HepG2 (cell line): Measurements from ENCODE around the gene C1QTNF5. TPM values are rescaled to one million over a fixed set of nuclear protein-coding genes. Genes with fewer than 3 reads are reported as not detected.
A peak's percentile ranks its signal among the peaks of the same experiment; 100 is the strongest.

Experiments
- CEBPB ChIP-seq: IDR thresholded peaks from 2 replicates; pipeline ENCODE4 v1.6.1; 2011; ENCODE audit warnings: low read depth, low read length, improper control_type of control experiment, borderline replicate concordance
- CREB1 ChIP-seq, 2 experiments: fragments of 450-650 bp in 1 of 2; IDR thresholded peaks; 2 replicates each; pipeline ENCODE4 v1.6.1; 2016 to 2017; ENCODE audit warnings: control low read depth in 1 of 2, mild to moderate bottlenecking in 1 of 2, missing compliant biosample characterization in 1 of 2, missing genetic modification characterization in 1 of 2
- DNMT1 ChIP-seq: sonication (generic); formaldehyde crosslinking; IDR thresholded peaks from 2 replicates; pipeline ENCODE4 v1.5.1; 2020; ENCODE audit warnings: mild to moderate bottlenecking, missing genetic modification reagents
- NFYB ChIP-seq: sonication (generic); formaldehyde crosslinking; IDR thresholded peaks from 2 replicates; pipeline ENCODE4 v1.4.0; 2020; ENCODE audit warnings: missing genetic modification reagents
- REL ChIP-seq: sonication (generic); formaldehyde crosslinking; conservative IDR thresholded peaks from 2 replicates; pipeline ENCODE4 v1.8.0; 2022; ENCODE audit warnings: mild to moderate bottlenecking, missing genetic modification reagents, moderate library complexity
- REXO4 ChIP-seq: sonication (generic); formaldehyde crosslinking; IDR thresholded peaks from 2 replicates; pipeline ENCODE4 v1.8.0; 2022; ENCODE audit warnings: missing genetic modification reagents, mild to moderate bottlenecking, borderline replicate concordance
- ZBTB37 ChIP-seq: sonication (generic); formaldehyde crosslinking; IDR thresholded peaks from 2 replicates; pipeline ENCODE4 v1.4.0; 2020; ENCODE audit warnings: mild to moderate bottlenecking, missing genetic modification reagents
- ZFAT ChIP-seq: sonication (generic); formaldehyde crosslinking; conservative IDR thresholded peaks from 2 replicates; pipeline ENCODE4 v1.8.1; 2023; ENCODE audit warnings: missing genetic modification reagents, inconsistent platforms
- ZFP41 ChIP-seq: sonication (generic); formaldehyde crosslinking; IDR thresholded peaks from 2 replicates; pipeline ENCODE4 v1.4.0; 2020; ENCODE audit warnings: mild to moderate bottlenecking, missing genetic modification reagents, borderline replicate concordance
- ZFP91 ChIP-seq: sonication (generic); formaldehyde crosslinking; IDR thresholded peaks from 2 replicates; pipeline ENCODE4 v1.9.0; 2022; ENCODE audit warnings: missing genetic modification reagents, mild to moderate bottlenecking, borderline replicate concordance
- ZMAT5 ChIP-seq: sonication (generic); formaldehyde crosslinking; IDR thresholded peaks from 2 replicates; pipeline ENCODE4 v1.5.0; 2020; ENCODE audit warnings: mild to moderate bottlenecking, low read depth, missing genetic modification reagents, borderline replicate concordance
- ZNF136 ChIP-seq: sonication (generic); formaldehyde crosslinking; IDR thresholded peaks from 2 replicates; pipeline ENCODE4 v1.8.1; 2022; ENCODE audit warnings: low read depth, mild to moderate bottlenecking, moderate library complexity, missing genetic modification reagents
- ZNF292 ChIP-seq: sonication (generic); formaldehyde crosslinking; IDR thresholded peaks from 2 replicates; pipeline ENCODE4 v1.8.1; 2022; ENCODE audit warnings: mild to moderate bottlenecking, low read depth, missing genetic modification reagents, borderline replicate concordance
- ZNF343 ChIP-seq: sonication (generic); formaldehyde crosslinking; IDR thresholded peaks from 2 replicates; pipeline ENCODE4 v1.4.0; 2020; ENCODE audit warnings: mild to moderate bottlenecking, missing genetic modification reagents
- ZNF512B ChIP-seq: sonication (generic); formaldehyde crosslinking; IDR thresholded peaks from 2 replicates; pipeline ENCODE4 v1.5.1; 2020; ENCODE audit warnings: missing genetic modification reagents, mild to moderate bottlenecking, borderline replicate concordance
- ZNF790 ChIP-seq: sonication (generic); formaldehyde crosslinking; IDR thresholded peaks from 2 replicates; pipeline ENCODE4 v1.8.0; 2022; ENCODE audit warnings: missing genetic modification reagents, mild to moderate bottlenecking, borderline replicate concordance
- ZNF839 ChIP-seq: sonication (generic); formaldehyde crosslinking; IDR thresholded peaks from 2 replicates; pipeline ENCODE4 v1.4.0; 2020; ENCODE audit warnings: missing genetic modification reagents, mild to moderate bottlenecking, borderline replicate concordance
- ZSCAN31 ChIP-seq: sonication (generic); formaldehyde crosslinking; IDR thresholded peaks from 2 replicates; pipeline ENCODE4 v1.5.0; 2020; ENCODE audit warnings: low read depth, mild to moderate bottlenecking, missing genetic modification reagents
- ZSCAN9 ChIP-seq: IDR thresholded peaks from 2 replicates; pipeline ENCODE4 v1.6.1; 2016; ENCODE audit warnings: borderline replicate concordance
- polyA plus RNA-seq, 8 experiments: library from polyadenylated mRNA; depleted of rRNA in 3 of 8; stranded (reverse) in 7 of 8; unstranded in 1 of 8; fragments of >200 nt; fragmentation: Illumina TruSeq in 4 of 8; extraction: Trizol in 4 of 8; gene quantifications; 2 replicates each; pipeline versions ENCODE4 v1.2.1 to v1.2.3, GENCODE V29; 2011 to 2016; ENCODE audit warnings: low read depth in 4 of 8, missing spikeins in 1 of 8, mixed read lengths in 1 of 8; ENCODE audit not compliant: insufficient read depth in 1 of 8
- total RNA-seq, 5 experiments: library from RNA; depleted of rRNA; stranded (reverse); fragments of >200 nt; fragmentation: Illumina TruSeq; extraction: Trizol; gene quantifications; 2 replicates each; pipeline ENCODE4 v1.2.3, GENCODE V29; 2016; ENCODE audit warnings: low read depth in 1 of 5
- TF ChIP-seq, protein P1 (sequence below): sonication (generic); formaldehyde crosslinking; IDR thresholded peaks from 2 replicates; pipeline ENCODE4 v1.4.0; 2020; ENCODE audit warnings: missing genetic modification reagents

The C1QTNF5 gene
- total and polyA plus RNA-seq, 2 of the 13 experiments (the other 11 are each of a cell fraction or from before 2014, with no cell fraction given) = 0.86 to 1.2 TPM

DNA sequence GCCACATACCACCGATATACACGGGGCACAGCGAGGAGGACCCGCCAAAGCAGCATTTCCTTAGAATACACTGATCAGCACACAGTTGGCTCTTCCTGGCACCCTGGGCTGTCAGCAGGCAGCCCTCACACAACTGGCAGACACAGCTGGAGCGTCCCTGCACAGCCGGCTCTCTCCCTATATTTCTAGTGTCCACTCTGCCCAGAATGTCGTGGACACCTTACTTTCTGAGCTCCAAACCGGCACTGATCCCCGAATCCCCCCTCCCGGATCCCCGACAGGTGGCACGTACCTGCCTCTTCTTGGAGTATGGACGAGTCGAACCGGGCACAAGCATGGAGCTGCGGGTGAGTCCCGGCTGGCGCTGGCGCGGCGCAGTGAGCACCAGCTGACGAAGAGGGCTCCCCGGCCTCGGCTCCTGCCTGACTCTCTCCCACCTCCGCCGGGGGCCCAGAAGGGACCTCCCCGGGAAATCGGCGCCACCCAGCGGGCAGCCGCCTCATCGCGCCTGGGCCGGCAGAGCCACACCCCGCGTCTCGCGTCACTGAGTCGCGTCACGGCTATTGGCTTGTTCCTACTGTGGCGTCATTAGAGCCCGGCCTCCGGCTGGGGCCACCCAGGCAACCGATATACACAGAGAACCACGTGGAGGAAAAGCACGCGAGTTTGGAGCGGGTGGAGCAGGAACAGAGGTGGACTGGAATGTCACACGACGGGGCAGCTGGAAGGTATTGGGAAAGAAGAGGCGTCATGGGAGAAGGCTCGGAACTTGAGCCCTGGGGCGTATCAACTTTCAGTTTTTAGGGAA, 40.7 kb upstream of the C1QTNF5 start, which contains the start of gene USP2 (continued):
- TF ChIP-seq ZMAT5 (CRISPR knock-in tag) = no peak
- 0 out of 2 replicates have a peak, but pooled peaks have one; percentile 34 for TF ChIP-seq ZBTB37 (CRISPR knock-in tag)
- 0 out of 2 replicates have a peak, but pooled peaks have one; percentile 58 for TF ChIP-seq REL (CRISPR knock-in tag)
- peak; percentile 72; the same call in 1 of the 2 replicates for TF ChIP-seq ZSCAN31 (CRISPR knock-in tag)
- TF ChIP-seq DNMT1 (CRISPR knock-in tag) = no peak
- TF ChIP-seq ZNF790 (CRISPR knock-in tag) = no peak
- TF ChIP-seq ZFP91 (CRISPR knock-in tag) = peak; percentile 92; the same call in 1 of the 2 replicates
- TF ChIP-seq NFYB (CRISPR knock-in tag) = peak; percentile 81
- no peak for TF ChIP-seq ZFP41 (CRISPR knock-in tag)
- TF ChIP-seq ZNF512B (CRISPR knock-in tag) = no peak; the same call in 1 of the 2 replicates
- no peak for TF ChIP-seq ZNF343 (CRISPR knock-in tag)
- TF ChIP-seq ZNF136 (CRISPR knock-in tag) = no peak
- peak; percentile 40; the same call in 1 of the 2 replicates for TF ChIP-seq CEBPB
- no peak for TF ChIP-seq ZFAT (CRISPR knock-in tag)
- TF ChIP-seq ZNF839 (CRISPR knock-in tag) = no peak
- peak; percentile 97 for TF ChIP-seq CREB1 (IDR thresholded peaks at IDR 0.05)
- peak; percentile 95 for TF ChIP-seq CREB1 (CRISPR knock-in tag; IDR thresholded peaks at IDR 0.05)
- peak; percentile 45; the same call in 1 of the 2 replicates for TF ChIP-seq ZSCAN9 (CRISPR knock-in tag)
- TF ChIP-seq REXO4 (CRISPR knock-in tag) = no peak
- TF ChIP-seq, protein P1, sequence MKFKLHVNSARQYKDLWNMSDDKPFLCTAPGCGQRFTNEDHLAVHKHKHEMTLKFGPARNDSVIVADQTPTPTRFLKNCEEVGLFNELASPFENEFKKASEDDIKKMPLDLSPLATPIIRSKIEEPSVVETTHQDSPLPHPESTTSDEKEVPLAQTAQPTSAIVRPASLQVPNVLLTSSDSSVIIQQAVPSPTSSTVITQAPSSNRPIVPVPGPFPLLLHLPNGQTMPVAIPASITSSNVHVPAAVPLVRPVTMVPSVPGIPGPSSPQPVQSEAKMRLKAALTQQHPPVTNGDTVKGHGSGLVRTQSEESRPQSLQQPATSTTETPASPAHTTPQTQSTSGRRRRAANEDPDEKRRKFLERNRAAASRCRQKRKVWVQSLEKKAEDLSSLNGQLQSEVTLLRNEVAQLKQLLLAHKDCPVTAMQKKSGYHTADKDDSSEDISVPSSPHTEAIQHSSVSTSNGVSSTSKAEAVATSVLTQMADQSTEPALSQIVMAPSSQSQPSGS (CRISPR knock-in tag) = peak; percentile 79; the same call in 1 of the 2 replicates
- TF ChIP-seq ZNF292 (CRISPR knock-in tag) = peak; percentile 85
